Kidney glomerular epithelial cell (primary cell): Measurements from ENCODE around the gene KMT2E.

Experiments used
- DNase-seq: peaks from one replicate; lab custom pipeline; 2025; lab: John Stamatoyannopoulos, UW

KMT2E gene

GRCh38 chr7:105130580-105130979, 116.6 kb downstream of the KMT2E start:
- DNase-seq = no peak

GRCh38 chr7:105131033-105131656, 117.1 kb downstream of the KMT2E start:
- peak; percentile 27 for DNase-seq

- DNase-seq = peak; percentile 7
These were observed 117.9 kb downstream of the KMT2E start for GRCh38 chr7:105131890-105132289.

GRCh38 chr7:105132335-105132734, 118.3 kb downstream of the KMT2E start:
- DNase-seq = no peak

- DNase-seq = no peak
These were observed 118.8 kb downstream of the KMT2E start for GRCh38 chr7:105132835-105133234.

GRCh38 chr7:105133358-105133757, 119.4 kb downstream of the KMT2E start:
- no peak for DNase-seq

- DNase-seq = no peak
These were observed 120.1 kb downstream of the KMT2E start for GRCh38 chr7:105133986-105134655.

- no peak for DNase-seq
These were observed 122.2 kb downstream of the KMT2E start for GRCh38 chr7:105136221-105136620.

GRCh38 chr7:105137898-105138297, 123.9 kb downstream of the KMT2E start:
- DNase-seq = no peak

GRCh38 chr7:105139381-105139780, 125.4 kb downstream of the KMT2E start:
- no peak for DNase-seq

- no peak for DNase-seq
These were observed 127.1 kb downstream of the KMT2E start for GRCh38 chr7:105141068-105141467.

GRCh38 chr7:105149827-105150226, 135.8 kb downstream of the KMT2E start:
- DNase-seq = no peak

- DNase-seq = no peak
These were observed 137.1 kb downstream of the KMT2E start for GRCh38 chr7:105151152-105151551.

- no peak for DNase-seq
These were observed 139.5 kb downstream of the KMT2E start for GRCh38 chr7:105153531-105153930.

GRCh38 chr7:105154084-105154483, 140.1 kb downstream of the KMT2E start:
- DNase-seq = no peak

GRCh38 chr7:105156731-105157130, 142.7 kb downstream of the KMT2E start:
- DNase-seq = no peak

- no peak for DNase-seq
These were observed 143.3 kb downstream of the KMT2E start for GRCh38 chr7:105157278-105157677.

GRCh38 chr7:105161366-105161765, 147.4 kb downstream of the KMT2E start:
- DNase-seq = no peak
